Measurements from ENCODE around the gene DNAJC2.
"Not testable (repeated sequence)": the region's sequence is repeated elsewhere in the genome, so short reads cannot be mapped to it uniquely, and the experiment has no call there.

DNA sequence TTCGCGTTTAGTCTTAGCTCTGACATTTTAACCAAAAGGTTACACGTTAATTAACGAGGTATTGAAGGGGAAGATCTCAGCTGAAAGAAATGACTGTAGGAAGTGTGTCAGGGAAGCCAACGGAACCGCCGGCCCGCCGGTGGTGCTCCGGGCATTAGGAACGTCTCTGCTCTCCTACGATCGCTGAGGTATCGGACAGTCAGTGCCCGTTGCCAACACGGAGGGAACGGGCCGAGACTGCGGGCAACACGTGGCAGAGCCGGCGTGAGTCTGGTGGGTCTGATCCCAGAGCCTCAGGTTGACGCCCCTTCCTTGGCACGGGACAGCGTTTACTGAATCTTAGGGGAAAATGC, 63.8 kb downstream of the DNAJC2 start:
- TF ChIP-seq, protein P1, sequence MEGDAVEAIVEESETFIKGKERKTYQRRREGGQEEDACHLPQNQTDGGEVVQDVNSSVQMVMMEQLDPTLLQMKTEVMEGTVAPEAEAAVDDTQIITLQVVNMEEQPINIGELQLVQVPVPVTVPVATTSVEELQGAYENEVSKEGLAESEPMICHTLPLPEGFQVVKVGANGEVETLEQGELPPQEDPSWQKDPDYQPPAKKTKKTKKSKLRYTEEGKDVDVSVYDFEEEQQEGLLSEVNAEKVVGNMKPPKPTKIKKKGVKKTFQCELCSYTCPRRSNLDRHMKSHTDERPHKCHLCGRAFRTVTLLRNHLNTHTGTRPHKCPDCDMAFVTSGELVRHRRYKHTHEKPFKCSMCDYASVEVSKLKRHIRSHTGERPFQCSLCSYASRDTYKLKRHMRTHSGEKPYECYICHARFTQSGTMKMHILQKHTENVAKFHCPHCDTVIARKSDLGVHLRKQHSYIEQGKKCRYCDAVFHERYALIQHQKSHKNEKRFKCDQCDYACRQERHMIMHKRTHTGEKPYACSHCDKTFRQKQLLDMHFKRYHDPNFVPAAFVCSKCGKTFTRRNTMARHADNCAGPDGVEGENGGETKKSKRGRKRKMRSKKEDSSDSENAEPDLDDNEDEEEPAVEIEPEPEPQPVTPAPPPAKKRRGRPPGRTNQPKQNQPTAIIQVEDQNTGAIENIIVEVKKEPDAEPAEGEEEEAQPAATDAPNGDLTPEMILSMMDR (IDR thresholded peaks at IDR 0.05; ENCODE audit: low read length), result not testable (repeated sequence)
- TF ChIP-seq EZH2 (IDR thresholded peaks at IDR 0.05; ENCODE audit: borderline replicate concordance, low read length), result not testable (repeated sequence)
